ENCODE data around the gene PEG3. TPM values are rescaled to one million over a fixed set of nuclear protein-coding genes. Genes with fewer than 3 reads are reported as not detected.

Gene PEG3
- total and polyA plus RNA-seq, 2 of the 13 experiments (the other 11 are each of a cell fraction or from before 2014, with no cell fraction given), result 217 to 394 TPM

DNA sequence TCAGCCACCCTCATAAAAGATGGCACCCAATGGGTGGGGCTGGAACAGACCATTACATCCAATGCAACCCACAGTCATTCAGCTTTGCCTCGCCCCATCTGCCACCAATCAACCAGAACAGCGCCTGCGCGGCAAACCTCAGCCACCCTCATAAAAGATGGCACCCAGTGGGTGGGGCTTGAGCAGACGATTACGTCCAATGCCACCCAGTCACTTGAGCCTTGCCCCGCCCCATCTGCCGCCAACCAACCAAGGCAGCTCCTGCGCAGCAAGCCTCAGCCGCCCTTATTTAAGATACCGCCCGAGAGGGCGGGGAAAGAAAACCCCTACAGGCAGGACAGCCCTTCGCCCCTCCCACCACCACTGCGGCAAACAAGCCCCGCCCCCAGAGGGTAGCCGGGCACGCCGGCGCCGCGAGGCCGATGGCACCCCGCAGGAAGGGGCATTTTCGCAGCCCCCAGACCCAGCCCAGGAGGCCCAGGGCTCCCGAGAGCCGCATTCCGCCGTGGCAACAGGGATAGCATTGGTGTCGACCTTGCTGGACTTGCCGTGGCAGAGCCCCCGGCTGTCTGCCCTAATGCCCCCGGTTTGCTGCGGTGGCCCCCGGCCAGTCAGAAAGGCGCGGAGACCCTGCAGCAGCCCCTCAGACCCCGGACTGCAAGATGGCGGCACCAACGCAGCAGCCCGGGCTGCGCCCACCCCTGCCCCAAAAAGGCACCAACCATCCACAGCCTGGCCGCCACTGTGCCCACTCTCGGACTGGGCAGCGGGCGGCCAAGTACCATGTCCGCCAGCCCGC lies 675 bp downstream of the PEG3 start (continued):
- TF ChIP-seq, protein P1, sequence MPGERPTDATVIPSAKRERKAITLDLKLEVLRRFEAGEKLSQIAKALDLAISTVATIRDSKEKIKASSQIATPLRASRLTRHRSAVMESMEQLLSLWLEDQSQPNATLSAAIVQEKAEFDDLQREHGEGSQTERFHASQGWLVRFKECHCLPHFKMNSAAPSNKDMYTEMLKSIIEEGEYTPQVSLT (CRISPR knock-in tag; IDR thresholded peaks at IDR 0.05; ENCODE audit: borderline replicate concordance, low read depth), result no peak
- TF ChIP-seq MYC (CRISPR knock-in tag; IDR thresholded peaks at IDR 0.05; ENCODE audit: borderline replicate concordance), result no peak
- TF ChIP-seq ZNF816 (CRISPR knock-in tag; IDR thresholded peaks at IDR 0.05; ENCODE audit: borderline replicate concordance), result no peak
- no peak for TF ChIP-seq THYN1 (CRISPR knock-in tag; IDR thresholded peaks at IDR 0.05; ENCODE audit: borderline replicate concordance, low read depth)
- TF ChIP-seq ZNF337 (CRISPR knock-in tag; IDR thresholded peaks at IDR 0.05; ENCODE audit: borderline replicate concordance, low read depth), result no peak; the same call in 1 of the 2 replicates
- no peak for TF ChIP-seq GABPB1 (CRISPR knock-in tag; IDR thresholded peaks at IDR 0.05)
- TF ChIP-seq AGO1 (IDR thresholded peaks at IDR 0.05; ENCODE audit: low read depth, low read length, poor library complexity, severe bottlenecking), result no peak
- TF ChIP-seq KDM5B (CRISPR knock-in tag; IDR thresholded peaks at IDR 0.05; ENCODE audit: borderline replicate concordance), result no peak
- TF ChIP-seq, protein P2, sequence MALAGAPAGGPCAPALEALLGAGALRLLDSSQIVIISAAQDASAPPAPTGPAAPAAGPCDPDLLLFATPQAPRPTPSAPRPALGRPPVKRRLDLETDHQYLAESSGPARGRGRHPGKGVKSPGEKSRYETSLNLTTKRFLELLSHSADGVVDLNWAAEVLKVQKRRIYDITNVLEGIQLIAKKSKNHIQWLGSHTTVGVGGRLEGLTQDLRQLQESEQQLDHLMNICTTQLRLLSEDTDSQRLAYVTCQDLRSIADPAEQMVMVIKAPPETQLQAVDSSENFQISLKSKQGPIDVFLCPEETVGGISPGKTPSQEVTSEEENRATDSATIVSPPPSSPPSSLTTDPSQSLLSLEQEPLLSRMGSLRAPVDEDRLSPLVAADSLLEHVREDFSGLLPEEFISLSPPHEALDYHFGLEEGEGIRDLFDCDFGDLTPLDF (CRISPR knock-in tag; IDR thresholded peaks at IDR 0.05), result no peak; the same call in 1 of the 2 replicates
- no peak for TF ChIP-seq RAD51 (IDR thresholded peaks at IDR 0.05; ENCODE audit: borderline replicate concordance)
- peak; percentile 59; the same call in 1 of the 2 replicates for TF ChIP-seq ZNF670 (CRISPR knock-in tag; IDR thresholded peaks at IDR 0.05; ENCODE audit: borderline replicate concordance)
- peak; percentile 18 for TF ChIP-seq AKAP8 (CRISPR knock-in tag; IDR thresholded peaks at IDR 0.05)
- TF ChIP-seq, protein P3, sequence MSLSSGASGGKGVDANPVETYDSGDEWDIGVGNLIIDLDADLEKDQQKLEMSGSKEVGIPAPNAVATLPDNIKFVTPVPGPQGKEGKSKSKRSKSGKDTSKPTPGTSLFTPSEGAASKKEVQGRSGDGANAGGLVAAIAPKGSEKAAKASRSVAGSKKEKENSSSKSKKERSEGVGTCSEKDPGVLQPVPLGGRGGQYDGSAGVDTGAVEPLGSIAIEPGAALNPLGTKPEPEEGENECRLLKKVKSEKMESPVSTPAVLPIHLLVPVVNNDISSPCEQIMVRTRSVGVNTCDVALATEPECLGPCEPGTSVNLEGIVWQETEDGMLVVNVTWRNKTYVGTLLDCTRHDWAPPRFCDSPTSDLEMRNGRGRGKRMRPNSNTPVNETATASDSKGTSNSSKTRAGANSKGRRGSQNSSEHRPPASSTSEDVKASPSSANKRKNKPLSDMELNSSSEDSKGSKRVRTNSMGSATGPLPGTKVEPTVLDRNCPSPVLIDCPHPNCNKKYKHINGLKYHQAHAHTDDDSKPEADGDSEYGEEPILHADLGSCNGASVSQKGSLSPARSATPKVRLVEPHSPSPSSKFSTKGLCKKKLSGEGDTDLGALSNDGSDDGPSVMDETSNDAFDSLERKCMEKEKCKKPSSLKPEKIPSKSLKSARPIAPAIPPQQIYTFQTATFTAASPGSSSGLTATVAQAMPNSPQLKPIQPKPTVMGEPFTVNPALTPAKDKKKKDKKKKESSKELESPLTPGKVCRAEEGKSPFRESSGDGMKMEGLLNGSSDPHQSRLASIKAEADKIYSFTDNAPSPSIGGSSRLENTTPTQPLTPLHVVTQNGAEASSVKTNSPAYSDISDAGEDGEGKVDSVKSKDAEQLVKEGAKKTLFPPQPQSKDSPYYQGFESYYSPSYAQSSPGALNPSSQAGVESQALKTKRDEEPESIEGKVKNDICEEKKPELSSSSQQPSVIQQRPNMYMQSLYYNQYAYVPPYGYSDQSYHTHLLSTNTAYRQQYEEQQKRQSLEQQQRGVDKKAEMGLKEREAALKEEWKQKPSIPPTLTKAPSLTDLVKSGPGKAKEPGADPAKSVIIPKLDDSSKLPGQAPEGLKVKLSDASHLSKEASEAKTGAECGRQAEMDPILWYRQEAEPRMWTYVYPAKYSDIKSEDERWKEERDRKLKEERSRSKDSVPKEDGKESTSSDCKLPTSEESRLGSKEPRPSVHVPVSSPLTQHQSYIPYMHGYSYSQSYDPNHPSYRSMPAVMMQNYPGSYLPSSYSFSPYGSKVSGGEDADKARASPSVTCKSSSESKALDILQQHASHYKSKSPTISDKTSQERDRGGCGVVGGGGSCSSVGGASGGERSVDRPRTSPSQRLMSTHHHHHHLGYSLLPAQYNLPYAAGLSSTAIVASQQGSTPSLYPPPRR (CRISPR knock-in tag; IDR thresholded peaks at IDR 0.05; ENCODE audit: borderline replicate concordance), result no peak
- TF ChIP-seq ZBTB20 (CRISPR knock-in tag; IDR thresholded peaks at IDR 0.05; ENCODE audit: borderline replicate concordance, low read depth), result no peak
- no peak for TF ChIP-seq PCBP2 (optimal IDR thresholded peaks at IDR 0.05; ENCODE audit: low read depth, low read length, poor library complexity, severe bottlenecking)
- no peak for TF ChIP-seq ZNF850 (CRISPR knock-in tag; conservative IDR thresholded peaks at IDR 0.05)
- no peak for TF ChIP-seq ZNF790 (CRISPR knock-in tag; IDR thresholded peaks at IDR 0.05; ENCODE audit: borderline replicate concordance)
- no peak for TF ChIP-seq ZSCAN30 (CRISPR knock-in tag; IDR thresholded peaks at IDR 0.05)
- TF ChIP-seq MED1 (CRISPR knock-in tag; IDR thresholded peaks at IDR 0.05), result no peak; the same call in 1 of the 2 replicates
- TF ChIP-seq, protein P4, sequence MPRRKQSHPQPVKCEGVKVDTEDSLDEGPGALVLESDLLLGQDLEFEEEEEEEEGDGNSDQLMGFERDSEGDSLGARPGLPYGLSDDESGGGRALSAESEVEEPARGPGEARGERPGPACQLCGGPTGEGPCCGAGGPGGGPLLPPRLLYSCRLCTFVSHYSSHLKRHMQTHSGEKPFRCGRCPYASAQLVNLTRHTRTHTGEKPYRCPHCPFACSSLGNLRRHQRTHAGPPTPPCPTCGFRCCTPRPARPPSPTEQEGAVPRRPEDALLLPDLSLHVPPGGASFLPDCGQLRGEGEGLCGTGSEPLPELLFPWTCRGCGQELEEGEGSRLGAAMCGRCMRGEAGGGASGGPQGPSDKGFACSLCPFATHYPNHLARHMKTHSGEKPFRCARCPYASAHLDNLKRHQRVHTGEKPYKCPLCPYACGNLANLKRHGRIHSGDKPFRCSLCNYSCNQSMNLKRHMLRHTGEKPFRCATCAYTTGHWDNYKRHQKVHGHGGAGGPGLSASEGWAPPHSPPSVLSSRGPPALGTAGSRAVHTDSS (CRISPR knock-in tag; conservative IDR thresholded peaks at IDR 0.05), result no peak
- no peak for TF ChIP-seq ZNF224 (CRISPR knock-in tag; IDR thresholded peaks at IDR 0.05)

Measured in HepG2 (cell line).